ENCODE data around the gene SLC27A1.
"Not testable (repeated sequence)": the region's sequence is repeated elsewhere in the genome, so short reads cannot be mapped to it uniquely, and the experiment has no call there.

The SLC27A1 gene

DNA sequence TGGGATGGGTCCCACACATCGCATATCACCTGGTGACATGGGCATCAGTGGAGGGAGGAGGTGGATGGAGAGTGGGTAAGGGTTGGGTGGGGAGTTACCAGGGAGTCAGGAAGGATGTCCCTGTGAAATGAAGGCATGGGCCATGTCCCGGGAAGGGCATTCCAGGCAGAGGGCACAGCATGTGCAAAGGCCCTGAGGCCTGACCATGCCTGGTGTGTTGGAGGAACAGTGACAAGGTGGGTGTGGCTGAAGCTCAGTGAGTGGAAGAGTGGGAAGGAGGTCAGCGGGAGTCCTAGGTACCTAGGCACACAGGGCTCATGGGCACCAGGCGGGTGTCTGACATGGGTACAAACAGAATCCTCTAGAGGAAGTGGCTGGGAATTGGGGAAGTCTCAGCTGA lies 74.1 kb downstream of the SLC27A1 start:
- Mint-ChIP-seq H3K9me3 (no peaks in the 10 kb centered on the region), H3K27ac (ENCODE audit: low read depth) (no peak overlapping the region), H3K4me1 (peaks cover 10% of the 10 kb centered on the region), H3K27me3 (no peaks in the 10 kb centered on the region), H3K4me3 (no peak overlapping the region), H3K36me3 (ENCODE audit: insufficient read depth) (peaks cover 7% of the 10 kb centered on the region)
- no peak for ATAC-seq (replicated peaks; ENCODE audit: extremely low read depth, poor library complexity, severe bottlenecking)
- DNase-seq (ENCODE audit: low spot score in 2 of 2) = no peak

DNA sequence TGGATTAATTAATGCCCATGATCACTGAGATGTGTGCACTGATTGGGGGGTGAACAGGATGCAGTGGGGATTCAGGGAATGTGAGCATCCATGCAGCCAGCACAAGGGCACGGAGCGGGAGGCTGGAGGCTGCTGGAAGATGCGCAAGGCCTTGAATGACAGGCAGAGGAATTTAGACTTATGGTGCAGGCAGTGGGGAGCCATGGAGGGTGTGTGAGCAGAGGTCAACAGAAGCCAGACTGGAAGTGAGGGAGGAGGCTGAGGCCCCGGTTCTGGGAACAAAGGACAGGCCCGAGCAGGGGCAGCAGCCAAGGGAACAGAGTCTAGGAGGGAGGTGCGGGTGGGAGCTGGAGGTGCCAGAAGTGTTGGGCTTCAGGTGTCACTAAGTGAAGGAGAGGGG lies 77.8 kb downstream of the SLC27A1 start:
- Mint-ChIP-seq H3K27me3 (no peaks in the 10 kb centered on the region), H3K4me1 (peaks cover 5% of the 10 kb centered on the region), H3K27ac (ENCODE audit: low read depth) (no peak overlapping the region), H3K9me3 (no peaks in the 10 kb centered on the region), H3K36me3 (ENCODE audit: insufficient read depth) (peaks cover 2% of the 10 kb centered on the region), H3K4me3 (no peak overlapping the region)
- DNase-seq (ENCODE audit: low spot score in 2 of 2) = no peak
- ATAC-seq (replicated peaks; ENCODE audit: extremely low read depth, poor library complexity, severe bottlenecking) = no peak

GRCh38 chr19:17549085-17549740 lies 78.9 kb downstream of the SLC27A1 start:
- no peak for DNase-seq (ENCODE audit: low spot score in 2 of 2)
- Mint-ChIP-seq H3K27ac (ENCODE audit: low read depth) (no peak overlapping the region), H3K9me3 (no peaks in the 10 kb centered on the region), H3K36me3 (ENCODE audit: insufficient read depth) (peaks cover 2% of the 10 kb centered on the region), H3K4me1 (peaks cover 5% of the 10 kb centered on the region), H3K4me3 (no peak overlapping the region), H3K27me3 (no peaks in the 10 kb centered on the region)
- no peak for ATAC-seq (replicated peaks; ENCODE audit: extremely low read depth, poor library complexity, severe bottlenecking)

DNA sequence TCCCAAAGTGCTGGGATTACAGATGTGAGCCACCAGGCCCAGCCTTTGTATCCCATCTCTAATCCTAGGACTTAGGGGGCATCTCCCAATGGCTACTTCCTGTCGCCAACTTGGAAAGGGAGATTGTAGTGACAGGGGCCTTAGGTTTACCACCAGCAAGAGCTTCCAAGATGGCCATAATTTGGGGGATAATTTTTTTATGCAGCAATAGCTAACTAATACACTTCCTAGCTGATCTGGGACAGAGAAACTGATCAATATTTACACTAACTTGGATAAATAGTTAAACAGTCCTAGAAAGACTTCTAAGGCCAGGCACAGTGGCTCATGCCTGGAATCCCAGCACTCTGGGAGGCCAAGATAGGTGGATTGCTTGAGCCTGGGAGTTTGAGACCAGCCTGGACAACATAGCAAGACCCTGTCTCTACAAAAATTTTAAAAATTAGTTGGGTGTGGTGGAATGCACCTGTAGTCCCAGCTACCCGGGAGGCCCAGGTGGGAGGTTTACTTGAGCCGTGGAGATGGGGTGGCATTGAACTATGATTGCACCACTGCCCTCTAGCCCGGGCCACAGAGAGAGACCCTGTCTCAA lies 79.8 kb downstream of the SLC27A1 start:
- no peak overlapping the region for H3K4me3 Mint-ChIP-seq
- no peaks in the 10 kb centered on the region for H3K9me3 Mint-ChIP-seq
- ATAC-seq (replicated peaks; ENCODE audit: extremely low read depth, poor library complexity, severe bottlenecking) = no peak

GRCh38 chr19:17552735-17553134 lies 82.4 kb downstream of the SLC27A1 start:
- ATAC-seq (replicated peaks; ENCODE audit: extremely low read depth, poor library complexity, severe bottlenecking); H3K27ac Mint-ChIP-seq (ENCODE audit: low read depth); H3K36me3 Mint-ChIP-seq (ENCODE audit: insufficient read depth); DNase-seq (ENCODE audit: low spot score in 2 of 2); H3K4me3 Mint-ChIP-seq; H3K27me3 Mint-ChIP-seq; H3K9me3 Mint-ChIP-seq: not testable (repeated sequence)
- H3K4me1 Mint-ChIP-seq = peaks cover 12% of the 10 kb centered on the region

More for the DNA sequence above, 79.8 kb downstream of the SLC27A1 start:
- H3K4me1 Mint-ChIP-seq = peaks cover 8% of the 10 kb centered on the region
- no peak for DNase-seq (ENCODE audit: low spot score in 2 of 2)
- H3K27ac Mint-ChIP-seq (ENCODE audit: low read depth) = no peak overlapping the region
- H3K36me3 Mint-ChIP-seq (ENCODE audit: insufficient read depth) = peaks cover 2% of the 10 kb centered on the region
- no peaks in the 10 kb centered on the region for H3K27me3 Mint-ChIP-seq

DNA sequence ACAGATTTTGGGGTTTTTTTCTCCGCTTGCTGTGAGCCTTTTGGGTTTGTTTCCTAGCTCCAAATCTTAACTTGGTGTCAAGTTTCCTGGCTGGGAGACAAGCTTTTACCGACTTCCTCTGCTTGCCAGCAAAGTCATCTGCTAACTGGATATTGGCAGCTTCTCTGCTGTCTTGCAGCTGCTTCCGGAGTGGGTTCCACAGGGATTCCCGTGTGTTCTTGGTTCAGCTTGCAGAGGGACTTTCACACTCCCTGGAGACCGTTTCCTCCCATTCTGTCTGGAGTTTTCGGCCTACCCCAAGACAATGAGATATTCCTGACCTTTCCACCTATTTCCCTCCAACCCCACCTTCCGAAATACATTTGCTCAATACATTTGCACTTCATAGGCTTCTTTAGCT lies 82.9 kb downstream of the SLC27A1 start:
- Mint-ChIP-seq H3K27ac (ENCODE audit: low read depth) (no peak overlapping the region), H3K9me3 (no peaks in the 10 kb centered on the region), H3K4me1 (peaks cover 12% of the 10 kb centered on the region), H3K4me3 (no peak overlapping the region), H3K36me3 (ENCODE audit: insufficient read depth) (peaks cover 3% of the 10 kb centered on the region), H3K27me3 (no peaks in the 10 kb centered on the region)
- ATAC-seq (replicated peaks; ENCODE audit: extremely low read depth, poor library complexity, severe bottlenecking) (no peak), DNase-seq (ENCODE audit: low spot score in 2 of 2) (no peak)

GRCh38 chr19:17554968-17555479 lies 84.7 kb downstream of the SLC27A1 start:
- no peak for ATAC-seq (replicated peaks; ENCODE audit: extremely low read depth, poor library complexity, severe bottlenecking)
- peaks cover 5% of the 10 kb centered on the region for H3K36me3 Mint-ChIP-seq (ENCODE audit: insufficient read depth)
- H3K27me3 Mint-ChIP-seq = no peaks in the 10 kb centered on the region
- H3K9me3 Mint-ChIP-seq = no peaks in the 10 kb centered on the region
- no peak for DNase-seq (ENCODE audit: low spot score in 2 of 2)
- H3K27ac Mint-ChIP-seq (ENCODE audit: low read depth) = peak overlapping the region; percentile 13
- peak overlapping the region; percentile 83 for H3K4me3 Mint-ChIP-seq
- H3K4me1 Mint-ChIP-seq = peaks cover 16% of the 10 kb centered on the region

- no peaks in the 10 kb centered on the region for H3K9me3 Mint-ChIP-seq
- H3K36me3 Mint-ChIP-seq (ENCODE audit: insufficient read depth) = peaks cover 9% of the 10 kb centered on the region
- H3K4me1 Mint-ChIP-seq = peaks cover 21% of the 10 kb centered on the region
- DNase-seq (ENCODE audit: low spot score in 2 of 2) (peak; percentile 95), ATAC-seq (replicated peaks; ENCODE audit: extremely low read depth, poor library complexity, severe bottlenecking) (peak; percentile 99)
- peak within 1 kb of the TSS; percentile 13 for H3K27ac Mint-ChIP-seq (ENCODE audit: low read depth)
- no peaks in the 10 kb centered on the region for H3K27me3 Mint-ChIP-seq
- H3K4me3 Mint-ChIP-seq = peak within 1 kb of the TSS; percentile 83
These were observed 85.2 kb downstream of the SLC27A1 start, which contains the start of gene COLGALT1 for GRCh38 chr19:17555480-17555928. COLGALT1 (plus strand) TSS chr19:17555649; CDS start chr19:17555714, 65 bp downstream.
